Skeletal muscle satellite cell (primary cell): ENCODE data around the gene PIK3R6.

Experiments
- H3K27me3 ChIP-seq: 2 replicates; pipeline ENCODE4 v1.7.0; 2013; ENCODE audit warnings: low read length; ENCODE audit not compliant: control insufficient read depth, insufficient read depth
- H3K36me3 ChIP-seq: 2 replicates; pipeline ENCODE4 v1.7.0; 2013; ENCODE audit warnings: mild to moderate bottlenecking, control low read depth, low read length; ENCODE audit not compliant: insufficient read depth
- H3K4me1 ChIP-seq: 2 replicates; pipeline ENCODE4 v1.7.0; 2013; ENCODE audit warnings: low read length; ENCODE audit not compliant: control insufficient read depth, insufficient read depth
- H3K4me2 ChIP-seq: 2 replicates; pipeline ENCODE4 v1.7.0; 2013; ENCODE audit warnings: mild to moderate bottlenecking, low read length
- H3K4me3 ChIP-seq: 2 replicates; pipeline ENCODE4 v1.7.0; 2013; ENCODE audit warnings: low read length
- H3K9ac ChIP-seq: 2 replicates; pipeline ENCODE4 v1.7.0; 2013; ENCODE audit warnings: mild to moderate bottlenecking, low read depth, low read length, moderate library complexity
- H3K9me3 ChIP-seq: replicated peaks from 2 replicates; pipeline ENCODE4 v1.7.0; 2013; ENCODE audit warnings: mild to moderate bottlenecking, control low read depth, low read length

Gene PIK3R6

DNA sequence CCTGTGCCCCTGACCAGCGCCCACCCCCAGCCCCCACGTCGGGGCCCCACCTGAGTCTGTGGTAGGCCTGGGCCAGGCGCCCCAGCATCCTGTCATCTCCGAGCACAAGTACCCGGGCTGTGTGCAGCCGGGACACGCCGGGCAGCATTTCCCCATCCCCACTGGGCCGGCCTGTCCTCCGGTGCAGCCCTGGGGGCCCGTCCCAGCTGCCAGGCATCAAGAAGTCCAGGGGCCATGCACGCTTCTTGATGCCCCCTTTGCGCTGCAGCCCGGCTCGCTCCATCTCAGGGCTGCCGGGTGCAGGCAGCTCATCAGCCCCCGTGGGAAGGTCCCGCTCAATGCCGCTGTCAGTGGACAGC lies 39.0 kb downstream of the PIK3R6 start:
- Histone ChIP-seq H3K4me1 (no peaks in the 10 kb centered on the region), H3K4me2 (no peak overlapping the region), H3K9me3 (no peaks in the 10 kb centered on the region), H3K4me3 (no peak overlapping the region), H3K36me3 (no peaks in the 10 kb centered on the region), H3K9ac (no peak overlapping the region), H3K27me3 (no peaks in the 10 kb centered on the region)

GRCh38 chr17:8826808-8827435 lies 40.6 kb downstream of the PIK3R6 start:
- Histone ChIP-seq H3K36me3 (no peaks in the 10 kb centered on the region), H3K9me3 (no peaks in the 10 kb centered on the region), H3K9ac (no peak overlapping the region), H3K4me1 (no peaks in the 10 kb centered on the region), H3K27me3 (no peaks in the 10 kb centered on the region), H3K4me3 (no peak overlapping the region), H3K4me2 (no peak overlapping the region)

GRCh38 chr17:8825802-8826201 lies 41.7 kb downstream of the PIK3R6 start:
- Histone ChIP-seq H3K36me3 (no peaks in the 10 kb centered on the region), H3K4me3 (no peak overlapping the region), H3K4me2 (no peak overlapping the region), H3K9me3 (no peaks in the 10 kb centered on the region), H3K9ac (no peak overlapping the region), H3K4me1 (no peaks in the 10 kb centered on the region), H3K27me3 (no peaks in the 10 kb centered on the region)

- Histone ChIP-seq H3K36me3 (no peaks in the 10 kb centered on the region), H3K27me3 (no peaks in the 10 kb centered on the region), H3K9ac (no peak overlapping the region), H3K9me3 (no peaks in the 10 kb centered on the region), H3K4me1 (no peaks in the 10 kb centered on the region), H3K4me2 (no peak overlapping the region), H3K4me3 (no peak overlapping the region)
Measured at GRCh38 chr17:8823279-8823678, 44.2 kb downstream of the PIK3R6 start.

DNA sequence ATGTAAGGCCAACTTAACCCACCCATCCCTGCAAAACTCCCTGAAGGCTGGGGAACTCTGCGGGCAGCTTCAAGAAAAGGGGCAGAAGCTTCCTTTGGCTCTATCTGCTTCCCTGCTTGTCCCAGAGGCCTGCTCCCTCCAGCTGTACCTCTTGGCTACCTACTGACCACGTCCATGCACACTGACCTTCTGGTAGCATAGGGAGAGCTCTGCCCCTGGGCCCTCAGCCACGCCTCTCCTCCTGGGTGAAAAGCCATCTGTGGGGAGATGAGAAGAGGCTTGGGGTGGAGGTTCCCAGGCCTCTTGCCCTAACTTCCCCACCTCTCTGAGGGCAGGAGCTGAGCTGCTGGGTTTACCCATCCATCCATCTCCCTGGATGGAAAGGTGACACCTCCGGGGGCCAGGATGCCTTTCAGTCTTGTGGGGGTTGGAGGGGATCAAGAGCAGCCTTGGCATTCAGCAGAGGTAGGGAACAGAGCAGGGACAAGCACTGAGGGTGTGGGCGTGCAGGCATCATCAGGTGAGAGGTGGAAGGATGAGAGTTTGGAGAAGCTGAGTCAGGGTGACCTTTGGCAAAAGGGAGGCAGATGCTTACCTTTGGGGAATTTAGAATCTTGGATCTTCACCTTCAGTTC lies 45.0 kb downstream of the PIK3R6 start:
- H3K9me3 ChIP-seq, result no peaks in the 10 kb centered on the region
- no peak overlapping the region for H3K9ac ChIP-seq
- H3K27me3 ChIP-seq, result no peaks in the 10 kb centered on the region
- no peaks in the 10 kb centered on the region for H3K4me1 ChIP-seq
- no peaks in the 10 kb centered on the region for H3K36me3 ChIP-seq
- no peak overlapping the region for H3K4me3 ChIP-seq
- no peak overlapping the region for H3K4me2 ChIP-seq

DNA sequence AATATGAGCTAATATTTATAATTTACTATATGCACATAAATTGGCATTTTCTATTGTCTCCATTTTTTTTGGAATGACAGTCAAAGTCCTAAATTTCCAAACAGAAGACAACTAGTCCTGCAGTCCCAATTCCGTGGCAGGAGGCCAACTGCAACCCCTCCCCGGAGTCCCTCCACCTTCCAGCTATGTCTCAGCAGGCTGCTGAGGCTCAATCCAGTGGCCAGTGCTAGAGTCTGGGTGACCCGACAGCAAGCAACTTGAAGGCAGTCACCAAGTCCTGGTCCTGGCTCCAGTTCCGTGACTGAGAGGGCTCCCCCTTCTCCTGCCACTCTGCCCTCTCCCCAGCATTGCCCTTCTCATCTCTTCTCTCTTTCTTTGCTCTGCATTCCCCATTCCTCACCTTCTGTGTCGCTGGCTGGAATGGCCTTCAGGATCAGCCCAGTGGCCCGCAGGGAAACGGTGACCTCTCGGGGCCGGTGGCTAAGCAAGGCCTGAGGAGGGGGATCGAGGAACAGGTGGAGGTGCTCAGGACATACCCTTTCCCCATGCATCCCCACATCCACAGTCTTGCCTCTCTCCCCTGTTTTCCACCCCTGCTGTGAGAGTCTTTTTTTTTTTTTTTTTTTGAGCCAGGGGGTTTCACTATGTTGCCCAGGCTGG lies 45.9 kb downstream of the PIK3R6 start:
- no peak overlapping the region for H3K4me3 ChIP-seq
- no peaks in the 10 kb centered on the region for H3K36me3 ChIP-seq
- no peaks in the 10 kb centered on the region for H3K9me3 ChIP-seq
- H3K4me1 ChIP-seq, result no peaks in the 10 kb centered on the region
- H3K27me3 ChIP-seq, result no peaks in the 10 kb centered on the region
- no peak overlapping the region for H3K4me2 ChIP-seq
- H3K9ac ChIP-seq, result no peak overlapping the region

DNA sequence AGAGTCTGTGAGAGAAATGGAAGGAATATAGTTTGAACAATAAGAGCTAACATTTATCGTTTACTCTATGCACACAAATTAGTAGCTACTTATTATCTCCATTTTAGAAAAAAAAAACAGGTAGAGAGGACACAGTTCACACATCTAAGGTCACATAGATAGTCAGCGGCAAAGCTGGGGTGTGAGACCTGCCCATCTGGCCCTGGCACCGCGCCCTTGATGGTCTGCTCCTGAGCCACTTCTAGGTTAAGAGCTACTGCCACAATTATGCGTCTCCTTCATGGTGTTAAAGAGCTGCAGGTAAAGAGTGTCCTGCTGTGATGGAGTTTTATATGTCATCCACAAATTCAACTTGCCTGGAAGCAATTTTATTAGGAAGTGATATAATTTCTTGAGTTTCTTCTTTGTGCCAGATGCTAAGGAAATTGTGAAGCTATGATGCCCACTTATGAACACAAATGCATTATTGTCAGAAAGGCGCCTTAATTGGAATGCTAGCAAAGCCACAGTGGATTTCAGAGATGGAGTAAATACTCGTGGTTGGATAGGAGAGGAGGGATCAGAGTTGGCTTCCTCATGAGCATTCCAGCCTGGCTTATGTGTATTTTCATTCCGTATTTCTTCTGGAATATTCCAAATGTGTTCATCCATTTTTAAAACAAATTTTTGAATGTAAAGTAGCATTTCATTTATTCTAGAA lies 47.0 kb downstream of the PIK3R6 start:
- Histone ChIP-seq H3K36me3 (no peaks in the 10 kb centered on the region), H3K4me3 (no peak overlapping the region), H3K27me3 (no peaks in the 10 kb centered on the region), H3K4me2 (no peak overlapping the region), H3K4me1 (no peaks in the 10 kb centered on the region), H3K9ac (no peak overlapping the region), H3K9me3 (no peaks in the 10 kb centered on the region)

- no peak overlapping the region for H3K4me2 ChIP-seq
- H3K27me3 ChIP-seq, result no peaks in the 10 kb centered on the region
- no peaks in the 10 kb centered on the region for H3K9me3 ChIP-seq
- H3K9ac ChIP-seq, result no peak overlapping the region
- no peaks in the 10 kb centered on the region for H3K4me1 ChIP-seq
- H3K4me3 ChIP-seq, result no peak overlapping the region
- H3K36me3 ChIP-seq, result no peaks in the 10 kb centered on the region
Measured at GRCh38 chr17:8818654-8819330, 48.7 kb downstream of the PIK3R6 start.

- no peak overlapping the region for H3K4me3 ChIP-seq
- no peak overlapping the region for H3K9ac ChIP-seq
- no peaks in the 10 kb centered on the region for H3K27me3 ChIP-seq
- no peak overlapping the region for H3K4me2 ChIP-seq
- H3K4me1 ChIP-seq, result no peaks in the 10 kb centered on the region
- H3K36me3 ChIP-seq, result no peaks in the 10 kb centered on the region
- H3K9me3 ChIP-seq, result no peaks in the 10 kb centered on the region
Measured at GRCh38 chr17:8818047-8818446, 49.4 kb downstream of the PIK3R6 start.

GRCh38 chr17:8806926-8807550 lies 60.4 kb downstream of the PIK3R6 start:
- H3K27me3 ChIP-seq, result no peaks in the 10 kb centered on the region
- no peak overlapping the region for H3K4me2 ChIP-seq
- H3K4me3 ChIP-seq, result no peak overlapping the region
- no peaks in the 10 kb centered on the region for H3K4me1 ChIP-seq
- no peak overlapping the region for H3K9ac ChIP-seq
- no peaks in the 10 kb centered on the region for H3K9me3 ChIP-seq
- no peaks in the 10 kb centered on the region for H3K36me3 ChIP-seq
